H9 (cell line): ENCODE data around the gene TENM3. TPM values are rescaled to one million over a fixed set of nuclear protein-coding genes. Genes with fewer than 3 reads are reported as not detected.
A peak's percentile ranks its signal among the peaks of the same experiment; 100 is the strongest.

Experiments
- DNase-seq: peaks from one replicate; pipeline ENCODE4 v3.0.0-alpha.2; 2017
- H2AFZ ChIP-seq: one replicate; pipeline ENCODE4 v1.6.1; 2013; ENCODE audit warnings: mild to moderate bottlenecking, low read length, control low read depth, moderate library complexity
- H2AK5ac ChIP-seq: 2 replicates; pipeline ENCODE4 v1.6.1; 2013; ENCODE audit warnings: low read length, control low read depth, mixed read lengths; ENCODE audit not compliant: insufficient read length
- H2BK120ac ChIP-seq: one replicate; pipeline ENCODE4 v1.6.1; 2013; ENCODE audit warnings: low read depth, mild to moderate bottlenecking, low read length, control low read depth, inconsistent platforms; ENCODE audit not compliant: poor library complexity, severe bottlenecking
- H2BK12ac ChIP-seq: 2 replicates; pipeline ENCODE4 v1.6.1; 2013; ENCODE audit warnings: low read length, control low read depth, mixed read lengths, low read depth; ENCODE audit not compliant: insufficient read length
- H2BK15ac ChIP-seq: 2 replicates; pipeline ENCODE4 v1.6.1; 2013; ENCODE audit warnings: low read depth, low read length, control low read depth
- H2BK20ac ChIP-seq: one replicate; pipeline ENCODE4 v1.6.1; 2013; ENCODE audit warnings: low read depth, mild to moderate bottlenecking, low read length, control low read depth, inconsistent platforms; ENCODE audit not compliant: poor library complexity, severe bottlenecking
- H2BK5ac ChIP-seq: 2 replicates; pipeline ENCODE4 v1.6.1; 2013; ENCODE audit warnings: low read length, control low read depth, mixed read lengths; ENCODE audit not compliant: insufficient read length
- H3K14ac ChIP-seq: 2 replicates; pipeline ENCODE4 v1.6.1; 2013; ENCODE audit warnings: low read length, control low read depth; ENCODE audit not compliant: insufficient read depth
- H3K18ac ChIP-seq: 2 replicates; pipeline ENCODE4 v1.6.1; 2013; ENCODE audit warnings: low read depth, mild to moderate bottlenecking, mixed read lengths, low read length, control low read depth; ENCODE audit not compliant: insufficient read length
- H3K23ac ChIP-seq: 2 replicates; pipeline ENCODE4 v1.6.1; 2013; ENCODE audit warnings: low read length, control low read depth, mixed read lengths, low read depth; ENCODE audit not compliant: insufficient read length
- H3K23me2 ChIP-seq: 2 replicates; pipeline ENCODE4 v1.6.1; 2013; ENCODE audit warnings: low read depth, mild to moderate bottlenecking, mixed read lengths, low read length, control low read depth; ENCODE audit not compliant: insufficient read length, poor library complexity, severe bottlenecking
- H3K27ac ChIP-seq: 2 replicates; pipeline ENCODE4 v1.5.1; 2013; ENCODE audit warnings: low read length, control low read depth, mixed read lengths, low read depth; ENCODE audit not compliant: insufficient read length
- H3K27me3 ChIP-seq: 2 replicates; pipeline ENCODE4 v1.6.1; 2013; ENCODE audit warnings: low read length, control low read depth, inconsistent platforms; ENCODE audit not compliant: insufficient read depth
- H3K4ac ChIP-seq: 2 replicates; pipeline ENCODE4 v1.6.1; 2013; ENCODE audit warnings: low read depth, mild to moderate bottlenecking, control low read depth, inconsistent platforms, low read length, moderate library complexity
- H3K4me1 ChIP-seq: 2 replicates; pipeline ENCODE4 v1.6.1; 2013; ENCODE audit warnings: low read length, control low read depth, inconsistent platforms; ENCODE audit not compliant: insufficient read depth
- H3K4me2 ChIP-seq: 2 replicates; pipeline ENCODE4 v1.6.1; 2013; ENCODE audit warnings: low read length, control low read depth, mixed read lengths; ENCODE audit not compliant: insufficient read length, insufficient read depth
- H3K56ac ChIP-seq: 2 replicates; pipeline ENCODE4 v1.6.1; 2013; ENCODE audit warnings: low read depth, mild to moderate bottlenecking, mixed read lengths, low read length, control low read depth; ENCODE audit not compliant: insufficient read length
- H3K79me1 ChIP-seq: 2 replicates; pipeline ENCODE4 v1.6.1; 2013; ENCODE audit warnings: low read depth, mild to moderate bottlenecking, moderate library complexity, low read length, control low read depth, inconsistent platforms; ENCODE audit not compliant: insufficient read depth, poor library complexity, severe bottlenecking
- H3K79me2 ChIP-seq: 2 replicates; pipeline ENCODE4 v1.6.1; 2013; ENCODE audit warnings: low read length, control low read depth, inconsistent platforms; ENCODE audit not compliant: insufficient read depth
- H3K9ac ChIP-seq: 2 replicates; pipeline ENCODE4 v1.6.1; 2013; ENCODE audit warnings: low read length, control low read depth, mixed read lengths; ENCODE audit not compliant: insufficient read length; ENCODE audit errors: extremely low read depth
- H3K9me3 ChIP-seq: one replicate; pipeline ENCODE4 v1.6.1; 2013; ENCODE audit warnings: low read depth, low read length, inconsistent platforms; ENCODE audit not compliant: control insufficient read depth
- H3T11ph ChIP-seq: one replicate; pipeline ENCODE4 v1.6.1; 2013; ENCODE audit warnings: mild to moderate bottlenecking, low read length, control low read depth, inconsistent platforms
- H4K20me1 ChIP-seq: one replicate; pipeline ENCODE4 v1.6.1; 2013; ENCODE audit not compliant: control insufficient read depth, insufficient read length, insufficient read depth
- H4K5ac ChIP-seq: 2 replicates; pipeline ENCODE4 v1.6.1; 2013; ENCODE audit warnings: low read depth, mild to moderate bottlenecking, mixed read lengths, low read length, control low read depth; ENCODE audit not compliant: insufficient read length
- H4K8ac ChIP-seq: replicated peaks from 2 replicates; pipeline ENCODE4 v1.6.1; 2013; ENCODE audit warnings: low read length, control low read depth, mixed read lengths, low read depth; ENCODE audit not compliant: insufficient read length
- H4K91ac ChIP-seq: 2 replicates; pipeline ENCODE4 v1.6.1; 2013; ENCODE audit warnings: low read depth, mild to moderate bottlenecking, moderate library complexity, mixed read lengths, low read length, control low read depth; ENCODE audit not compliant: insufficient read length
- H3K27ac Mint-ChIP-seq, 3 experiments: 2 replicates in 2 of 3; 3 replicates in 1 of 3; pipeline ENCODE4 v1.8.0; 2020 to 2021; ENCODE audit warnings: mixed read lengths in 3 of 3, mild to moderate bottlenecking in 1 of 3, moderate library complexity in 1 of 3
- H3K27me3 Mint-ChIP-seq: 2 replicates; pipeline ENCODE4 v1.8.0; 2021; ENCODE audit warnings: low read depth, mild to moderate bottlenecking, moderate library complexity, mixed read lengths
- H3K36me3 Mint-ChIP-seq, 3 experiments: 2 replicates in 2 of 3; 3 replicates in 1 of 3; pipeline ENCODE4 v1.8.0; 2020 to 2021; ENCODE audit warnings: low read depth in 3 of 3, mixed read lengths in 3 of 3; ENCODE audit not compliant: insufficient read depth in 1 of 3
- H3K4me1 Mint-ChIP-seq, 2 experiments: 2 replicates each; pipeline ENCODE4 v1.8.0; 2020; ENCODE audit warnings: mixed read lengths in 2 of 2
- H3K4me3 Mint-ChIP-seq, 2 experiments: 2 replicates in 1 of 2; 3 replicates in 1 of 2; pipeline ENCODE4 v1.8.0; 2020 to 2021; ENCODE audit warnings: mild to moderate bottlenecking in 2 of 2, mixed read lengths in 2 of 2, moderate library complexity in 1 of 2
- H3K9me3 Mint-ChIP-seq, 2 experiments: 2 replicates in 1 of 2; 3 replicates in 1 of 2; pipeline ENCODE4 v1.8.0; 2020; ENCODE audit warnings: mild to moderate bottlenecking in 2 of 2, mixed read lengths in 2 of 2, moderate library complexity in 1 of 2
- WGBS: extraction: QIAGEN DNeasy Blood & Tissue Kit; methylation state at CpG from one replicate; pipeline ENCODE4 v1.1.7; 2013; ENCODE audit warnings: missing lambda C conversion rate, low lambda C conversion rate, mixed read lengths; ENCODE audit not compliant: insufficient read length; ENCODE audit errors: extremely low coverage; 5-methylcytosine and 5-hydroxymethylcytosine counted together
- total RNA-seq: library from RNA; stranded (reverse); gene quantifications from 2 replicates; pipeline ENCODE4 v1.2.1, GENCODE V29; 2021
- TF ChIP-seq, protein P1 (sequence below): fragments of 200-600 bp; sonication (generic); conservative IDR thresholded peaks from 3 replicates; pipeline ENCODE4 v1.8.0; 2021; ENCODE audit warnings: antibody characterized with exemption, mild to moderate bottlenecking

Gene TENM3
- total RNA-seq, 1 experiment from 2014 or later, result 49.6 TPM

GRCh38 chr4:182212211-182212761, 30.9 kb upstream of the TENM3 start:
- Histone ChIP-seq H2AK5ac (no peak overlapping the region), H2BK5ac (no peak overlapping the region), H2BK15ac (no peak overlapping the region), H3K56ac (no peak overlapping the region), H3K4ac (no peak overlapping the region), H3K79me1 (no peaks in the 10 kb centered on the region), H3K79me2 (no peaks in the 10 kb centered on the region; the same call in 1 of the 2 replicates), H3K4me1 (peaks cover 3% of the 10 kb centered on the region; the same call in 1 of the 2 replicates), H2AFZ (no peak overlapping the region), H4K91ac (no peak overlapping the region), H4K20me1 (no peaks in the 10 kb centered on the region), H3K27ac (no peak overlapping the region), H4K5ac (no peak overlapping the region), H2BK12ac (no peak overlapping the region), H3K9me3 (no peaks in the 10 kb centered on the region), H3K14ac (no peak overlapping the region), H3T11ph (no peak overlapping the region), H3K23ac (no peak overlapping the region), H3K9ac (no peak overlapping the region), H3K23me2 (no peaks in the 10 kb centered on the region), H4K8ac (no peak overlapping the region), H3K27me3 (no peaks in the 10 kb centered on the region), H3K18ac (no peak overlapping the region), H2BK20ac (no peak overlapping the region), H3K4me2 (no peak overlapping the region), H2BK120ac (no peak overlapping the region)
- H3K36me3 Mint-ChIP-seq, result peaks cover 0 to 2% (median 0%) of the 10 kb centered on the region in 3 experiments; a peak in 2 of 7 replicates
- DNase-seq, result no peak
- TF ChIP-seq, protein P1, sequence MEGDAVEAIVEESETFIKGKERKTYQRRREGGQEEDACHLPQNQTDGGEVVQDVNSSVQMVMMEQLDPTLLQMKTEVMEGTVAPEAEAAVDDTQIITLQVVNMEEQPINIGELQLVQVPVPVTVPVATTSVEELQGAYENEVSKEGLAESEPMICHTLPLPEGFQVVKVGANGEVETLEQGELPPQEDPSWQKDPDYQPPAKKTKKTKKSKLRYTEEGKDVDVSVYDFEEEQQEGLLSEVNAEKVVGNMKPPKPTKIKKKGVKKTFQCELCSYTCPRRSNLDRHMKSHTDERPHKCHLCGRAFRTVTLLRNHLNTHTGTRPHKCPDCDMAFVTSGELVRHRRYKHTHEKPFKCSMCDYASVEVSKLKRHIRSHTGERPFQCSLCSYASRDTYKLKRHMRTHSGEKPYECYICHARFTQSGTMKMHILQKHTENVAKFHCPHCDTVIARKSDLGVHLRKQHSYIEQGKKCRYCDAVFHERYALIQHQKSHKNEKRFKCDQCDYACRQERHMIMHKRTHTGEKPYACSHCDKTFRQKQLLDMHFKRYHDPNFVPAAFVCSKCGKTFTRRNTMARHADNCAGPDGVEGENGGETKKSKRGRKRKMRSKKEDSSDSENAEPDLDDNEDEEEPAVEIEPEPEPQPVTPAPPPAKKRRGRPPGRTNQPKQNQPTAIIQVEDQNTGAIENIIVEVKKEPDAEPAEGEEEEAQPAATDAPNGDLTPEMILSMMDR, result no peak
- peak overlapping the region; percentile 9 to 92 (median 82); a peak in 5 of 7 replicates for H3K27ac Mint-ChIP-seq
- peaks cover 48 to 51% of the 10 kb centered on the region in 2 experiments for H3K4me1 Mint-ChIP-seq
- H3K27me3 Mint-ChIP-seq, result no peaks in the 10 kb centered on the region
- no CpG with 5 or more reads among the region's 11 CpGs for WGBS
- no peak overlapping the region for H3K4me3 Mint-ChIP-seq
- no peaks in the 10 kb centered on the region for H3K9me3 Mint-ChIP-seq
